Measurements from ENCODE around the gene TAF12.

DNA sequence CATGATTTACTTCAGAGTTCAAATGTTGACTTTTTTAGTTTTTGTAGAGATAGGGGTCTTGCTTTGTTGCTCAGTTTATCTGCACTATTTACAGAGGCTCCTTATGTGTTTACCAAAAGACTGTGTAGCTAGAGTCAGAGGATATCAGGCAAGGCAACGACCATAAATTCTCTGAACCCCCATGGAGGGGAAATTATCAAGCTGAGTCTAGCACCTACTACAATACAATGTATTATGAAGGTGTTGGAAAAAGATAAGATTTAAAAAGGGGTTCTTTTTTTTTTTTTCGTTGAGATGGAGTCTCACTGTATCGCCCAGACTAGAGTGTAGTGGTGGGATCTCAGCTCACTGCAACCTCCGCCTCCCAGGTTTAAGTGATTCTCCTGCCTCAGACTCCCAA is 42.1 kb upstream of the TAF12 start:
- no peak for TF ChIP-seq CTCF (IDR thresholded peaks at IDR 0.05)
- no peak for TF ChIP-seq POLR2A (IDR thresholded peaks at IDR 0.05)
